DOHH2 (cell line): ENCODE measurements around the gene CCDC126.
"Not testable (repeated sequence)": the region's sequence is repeated elsewhere in the genome, so short reads cannot be mapped to it uniquely, and the experiment has no call there.

ENCODE experiments used
- EZH2phosphoT487 ChIP-seq: fragments of 200-600 bp; sonication (generic); IDR thresholded peaks from 2 replicates; pipeline ENCODE4 v1.6.1; 2017; ENCODE audit warnings: borderline replicate concordance, mild to moderate bottlenecking, antibody characterized with exemption, low read length, moderate library complexity, mixed read lengths
- TF ChIP-seq, protein P1 (sequence below): fragments of 200-600 bp; sonication (generic); IDR thresholded peaks from one replicate; pipeline ENCODE4 v1.5.1; 2014; ENCODE audit warnings: antibody characterized with exemption, mild to moderate bottlenecking, low read depth, low read length; ENCODE audit not compliant: poor library complexity, severe bottlenecking

DNA sequence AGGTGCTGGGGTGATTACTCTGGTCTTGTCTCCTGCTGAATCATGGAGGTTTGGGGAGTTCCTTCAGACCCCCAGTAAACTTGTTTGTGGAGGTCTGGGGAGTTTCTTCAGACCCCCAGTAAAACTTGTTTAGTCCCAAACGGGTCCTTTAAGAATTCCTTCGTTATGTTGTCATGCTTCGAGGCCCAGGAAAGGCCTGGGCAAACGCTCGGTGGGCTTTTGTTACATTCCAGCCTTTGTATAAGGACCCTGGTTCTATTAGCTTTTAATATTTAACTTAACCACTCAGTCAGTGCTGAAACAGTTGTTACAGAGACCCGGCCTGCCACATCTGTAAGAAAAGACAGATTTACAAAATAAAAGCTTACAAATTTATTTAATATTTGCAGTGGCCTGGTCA, 86.9 kb downstream of the CCDC126 start:
- TF ChIP-seq, protein P1, sequence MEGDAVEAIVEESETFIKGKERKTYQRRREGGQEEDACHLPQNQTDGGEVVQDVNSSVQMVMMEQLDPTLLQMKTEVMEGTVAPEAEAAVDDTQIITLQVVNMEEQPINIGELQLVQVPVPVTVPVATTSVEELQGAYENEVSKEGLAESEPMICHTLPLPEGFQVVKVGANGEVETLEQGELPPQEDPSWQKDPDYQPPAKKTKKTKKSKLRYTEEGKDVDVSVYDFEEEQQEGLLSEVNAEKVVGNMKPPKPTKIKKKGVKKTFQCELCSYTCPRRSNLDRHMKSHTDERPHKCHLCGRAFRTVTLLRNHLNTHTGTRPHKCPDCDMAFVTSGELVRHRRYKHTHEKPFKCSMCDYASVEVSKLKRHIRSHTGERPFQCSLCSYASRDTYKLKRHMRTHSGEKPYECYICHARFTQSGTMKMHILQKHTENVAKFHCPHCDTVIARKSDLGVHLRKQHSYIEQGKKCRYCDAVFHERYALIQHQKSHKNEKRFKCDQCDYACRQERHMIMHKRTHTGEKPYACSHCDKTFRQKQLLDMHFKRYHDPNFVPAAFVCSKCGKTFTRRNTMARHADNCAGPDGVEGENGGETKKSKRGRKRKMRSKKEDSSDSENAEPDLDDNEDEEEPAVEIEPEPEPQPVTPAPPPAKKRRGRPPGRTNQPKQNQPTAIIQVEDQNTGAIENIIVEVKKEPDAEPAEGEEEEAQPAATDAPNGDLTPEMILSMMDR = not testable (repeated sequence)
- not testable (repeated sequence) for TF ChIP-seq EZH2phosphoT487
